ENCODE data around the gene INTS11.

GRCh38 chr1:1262758-1263157 lies 61.7 kb downstream of the INTS11 start:
- TF ChIP-seq ZFP30 (CRISPR knock-in tag; IDR thresholded peaks at IDR 0.05) (no peak), ZC3H10 (CRISPR knock-in tag; IDR thresholded peaks at IDR 0.05) (no peak), POU6F1 (CRISPR knock-in tag; IDR thresholded peaks at IDR 0.05; ENCODE audit: borderline replicate concordance, low read depth) (no peak), RARB (CRISPR knock-in tag; IDR thresholded peaks at IDR 0.05) (no peak), SNAI2 (CRISPR knock-in tag; IDR thresholded peaks at IDR 0.05) (no peak), ZFP3 (CRISPR knock-in tag; IDR thresholded peaks at IDR 0.05) (no peak), OSR1 (CRISPR knock-in tag; IDR thresholded peaks at IDR 0.05) (no peak)
